ENCODE data around the gene PKHD1.

- TF ChIP-seq GATA3 (IDR thresholded peaks at IDR 0.05; ENCODE audit: low read depth, low read length) (no peak), GATA2 (IDR thresholded peaks at IDR 0.05; ENCODE audit: low read depth, low read length) (no peak)
These were observed 431.9 kb downstream of the PKHD1 start for GRCh38 chr6:51655517-51655916.

Data from SH-SY5Y (cell line).